GM18870 (cell line): ENCODE measurements around the gene ABCD3.
"Not testable (repeated sequence)": the region's sequence is repeated elsewhere in the genome, so short reads cannot be mapped to it uniquely, and the experiment has no call there.

Experiments used
- ATAC-seq: cut with Tn5 transposase; IDR thresholded peaks from one replicate; pipeline ENCODE4 v1.9.1; 2021; ENCODE audit warnings: moderate library complexity; ENCODE audit not compliant: unreplicated experiment

ABCD3 gene

DNA sequence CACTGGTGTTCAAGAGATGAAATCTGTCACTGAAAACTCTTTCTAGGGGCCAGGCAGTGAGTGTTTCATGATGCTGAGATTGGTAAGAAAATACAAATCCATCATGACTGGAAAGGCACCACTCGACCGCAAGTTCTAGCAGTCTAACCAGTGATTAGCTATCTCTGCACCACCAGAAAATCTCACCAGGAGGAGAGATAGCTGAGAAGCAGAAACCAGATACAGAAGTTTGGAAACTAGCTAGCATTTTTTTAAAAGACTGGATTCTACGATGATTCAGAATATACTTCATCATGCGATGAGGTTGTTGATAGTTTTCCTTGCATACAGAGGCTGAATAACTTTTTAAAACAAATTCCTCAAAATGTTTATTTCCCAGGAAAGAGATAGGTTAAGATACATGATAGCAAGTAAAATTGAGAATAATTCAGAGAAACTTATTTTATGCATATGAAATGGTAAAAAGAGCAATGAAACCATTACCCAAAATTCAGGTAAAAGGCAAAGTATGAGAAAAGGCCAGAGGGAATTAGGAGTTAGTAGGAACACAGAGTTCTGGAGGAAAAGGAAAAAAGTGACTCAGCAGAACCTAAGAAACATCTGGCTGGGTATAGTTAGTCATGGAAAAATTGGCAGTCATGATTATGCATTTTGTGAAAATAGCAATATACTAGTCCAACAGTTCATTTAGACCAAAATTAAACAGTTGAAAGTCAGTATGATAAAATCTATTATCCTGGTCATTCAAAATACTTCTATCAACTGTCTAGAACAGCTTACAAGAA, 126.7 kb downstream of the ABCD3 start:
- no peak for ATAC-seq

GRCh38 chr1:94549706-94550105, 131.5 kb downstream of the ABCD3 start:
- ATAC-seq, result no peak

- ATAC-seq, result no peak
Observed at GRCh38 chr1:94550396-94550795, 132.2 kb downstream of the ABCD3 start.

DNA sequence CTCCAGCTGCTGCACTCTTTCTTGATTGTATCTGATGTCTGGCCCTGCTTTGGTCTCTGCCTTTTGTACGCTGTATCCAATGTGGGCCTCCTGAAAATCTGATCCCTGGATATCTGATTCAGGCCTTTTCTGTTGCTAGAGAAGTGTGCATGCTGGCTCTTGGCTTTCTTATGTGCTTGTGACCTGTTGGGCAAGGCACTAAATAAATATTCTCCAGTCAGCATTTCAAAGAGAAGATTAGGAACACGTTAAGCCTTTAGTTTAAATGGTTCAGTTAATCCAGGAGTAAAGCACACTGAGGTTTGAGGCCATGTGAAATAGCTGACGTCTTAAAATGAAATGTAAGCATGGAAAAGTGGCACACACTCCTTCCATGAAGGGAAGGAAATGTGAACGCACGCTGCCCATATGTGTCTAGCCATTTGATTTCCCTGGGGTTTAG, 132.6 kb downstream of the ABCD3 start:
- no peak for ATAC-seq

DNA sequence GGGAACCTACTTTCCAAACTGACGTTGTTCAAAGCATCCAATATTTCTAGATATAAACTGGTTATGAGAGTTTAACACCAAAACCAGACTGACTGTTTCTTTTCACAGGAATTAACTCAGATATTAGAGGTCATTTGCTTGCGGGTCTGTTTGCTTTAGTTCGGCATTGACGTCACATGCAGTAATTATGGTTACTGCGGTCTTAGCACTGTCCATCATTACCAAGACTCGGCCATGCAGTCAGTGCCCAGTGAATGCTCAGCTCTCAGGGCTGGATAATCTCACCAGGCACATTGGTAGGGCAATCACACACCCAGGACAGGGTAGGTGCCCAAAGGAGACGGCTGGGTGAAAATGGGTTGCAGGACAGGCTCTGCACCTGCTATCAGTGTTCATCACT, 133.3 kb downstream of the ABCD3 start:
- no peak for ATAC-seq

GRCh38 chr1:94552071-94552586, 133.9 kb downstream of the ABCD3 start:
- ATAC-seq, result no peak

- ATAC-seq, result no peak
Observed at GRCh38 chr1:94553323-94553730, 135.1 kb downstream of the ABCD3 start.

- no peak for ATAC-seq
Observed at GRCh38 chr1:94553931-94554330, 135.7 kb downstream of the ABCD3 start.

DNA sequence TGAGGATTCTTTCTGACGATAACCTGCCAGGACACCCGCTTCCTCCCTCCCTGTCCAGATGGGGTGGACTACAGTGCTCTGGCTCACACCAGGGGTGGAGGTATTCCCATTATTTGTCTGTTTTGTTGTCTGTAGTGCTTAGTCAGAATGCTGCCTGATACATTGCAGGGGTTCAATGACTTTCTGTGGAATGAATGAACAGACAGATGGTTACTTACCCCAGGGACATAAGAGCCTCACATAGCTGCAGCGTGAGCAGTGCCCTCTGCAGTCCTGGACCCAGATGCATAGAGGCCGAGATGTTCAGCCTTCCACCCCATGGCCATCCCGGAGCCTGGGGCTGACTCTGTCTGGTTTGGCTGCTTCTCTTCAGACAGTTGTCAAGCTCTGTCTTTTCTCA, 136.4 kb downstream of the ABCD3 start:
- no peak for ATAC-seq

GRCh38 chr1:94555091-94555490, 136.9 kb downstream of the ABCD3 start:
- no peak for ATAC-seq

DNA sequence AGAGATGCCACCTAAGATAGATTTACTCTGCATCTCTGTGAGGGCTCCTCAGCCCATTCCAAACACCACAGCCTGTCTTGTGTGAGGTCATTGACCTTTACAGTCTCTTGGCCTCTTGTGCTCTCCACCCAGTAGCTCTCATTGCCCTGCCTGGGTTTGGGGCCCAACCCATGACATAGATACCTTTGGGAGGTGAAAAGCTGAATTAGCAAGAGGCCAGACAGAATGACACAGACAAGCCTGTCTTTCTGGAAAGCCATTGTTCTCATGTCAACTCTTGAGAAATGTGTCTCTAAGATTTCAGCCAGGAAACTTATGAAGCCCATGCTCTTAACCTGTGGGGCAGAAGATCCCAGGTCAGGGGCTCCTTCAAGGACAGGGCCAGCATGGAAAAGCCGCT, 141.7 kb downstream of the ABCD3 start:
- no peak for ATAC-seq

DNA sequence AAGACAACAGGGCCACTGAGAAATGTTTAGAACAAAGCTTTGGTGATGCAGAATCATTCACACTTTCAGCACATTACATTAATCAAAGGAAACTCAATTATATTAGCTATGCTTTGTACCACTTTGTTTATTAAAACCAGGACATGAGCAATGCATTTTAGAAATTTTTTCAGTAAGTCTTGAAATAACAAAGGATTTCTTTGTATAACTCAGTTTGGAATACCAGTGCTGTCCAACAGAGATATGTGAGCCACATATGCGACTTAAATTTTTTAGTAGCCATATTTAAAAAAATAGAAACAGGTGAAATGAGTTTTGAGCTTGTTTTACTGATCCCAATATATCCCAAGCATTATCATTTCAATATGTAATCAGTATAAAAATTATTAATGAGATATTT, 142.1 kb downstream of the ABCD3 start:
- no peak for ATAC-seq

DNA sequence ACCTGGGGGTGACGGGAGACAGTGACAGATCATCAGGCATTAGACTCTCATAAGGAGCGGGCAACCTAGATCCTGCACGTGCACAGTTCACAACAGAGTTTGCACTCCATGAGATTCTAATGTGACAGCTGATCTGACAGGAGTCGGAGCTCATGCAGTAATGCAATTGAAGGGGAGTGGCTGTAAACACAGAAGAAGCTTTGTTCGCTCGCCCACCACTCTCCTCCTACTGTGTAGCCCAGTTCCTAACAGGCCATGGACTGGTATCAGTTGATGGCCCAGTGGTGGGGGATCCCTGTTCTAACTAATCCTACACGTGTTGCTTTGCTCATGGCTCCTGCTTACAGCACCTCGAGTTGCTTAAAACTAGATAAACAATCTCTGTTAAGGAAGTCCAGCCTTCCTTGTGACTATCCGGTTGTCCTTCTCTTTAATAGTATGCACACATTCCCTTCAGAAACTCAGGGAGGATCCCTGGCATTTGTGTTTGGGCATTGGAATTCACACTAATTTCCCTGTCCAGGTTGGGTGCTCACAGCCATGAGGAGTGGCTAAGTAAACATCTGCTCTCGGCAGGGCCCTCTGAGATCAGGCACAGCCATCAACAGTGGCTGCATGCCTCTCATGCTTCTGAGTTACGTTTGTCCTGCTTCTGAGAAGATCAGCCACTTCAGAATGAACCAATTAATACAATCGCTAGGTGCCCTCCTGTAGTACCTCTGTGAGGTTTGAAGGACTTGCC, 144.5 kb downstream of the ABCD3 start:
- no peak for ATAC-seq

- ATAC-seq, result no peak
Observed at GRCh38 chr1:94565901-94566300, 147.7 kb downstream of the ABCD3 start.

- ATAC-seq, result not testable (repeated sequence)
Observed at GRCh38 chr1:94566436-94566835, 148.2 kb downstream of the ABCD3 start.

- not testable (repeated sequence) for ATAC-seq
Observed at GRCh38 chr1:94567975-94568607, 149.9 kb downstream of the ABCD3 start.
